Central memory CD8-positive, alpha-beta T cell (primary cell): ENCODE results near the gene CRYZL1.
"Not testable (repeated sequence)": the region's sequence is repeated elsewhere in the genome, so short reads cannot be mapped to it uniquely, and the experiment has no call there.

Experiments used
- ATAC-seq: fragments of 150-1000 bp; cut with Tn5 transposase; replicated peaks from 2 replicates; pipeline ENCODE4 v1.10.0; 2022; ENCODE audit warnings: mild to moderate bottlenecking, moderate FRiP score, moderate number of reproducible peaks; ENCODE audit not compliant: poor library complexity, severe bottlenecking; ENCODE audit errors: extremely low read depth
- DNase-seq, 2 donors: peaks; one replicate each; pipeline ENCODE4 v3.0.0; 2021; ENCODE audit warnings: low spot score in 2 of 2
- H3K27ac Mint-ChIP-seq: one replicate; pipeline ENCODE4 v1.8.0; 2022; ENCODE audit warnings: low read depth, mild to moderate bottlenecking, moderate library complexity, mixed read lengths
- H3K27me3 Mint-ChIP-seq: one replicate; pipeline ENCODE4 v1.8.0; 2022; ENCODE audit warnings: mixed read lengths
- H3K36me3 Mint-ChIP-seq: one replicate; pipeline ENCODE4 v1.8.0; 2022; ENCODE audit warnings: mild to moderate bottlenecking, moderate library complexity, mixed read lengths; ENCODE audit not compliant: insufficient read depth
- H3K4me1 Mint-ChIP-seq: one replicate; pipeline ENCODE4 v1.8.0; 2022; ENCODE audit warnings: mixed read lengths
- H3K4me3 Mint-ChIP-seq: one replicate; pipeline ENCODE4 v1.8.0; 2022; ENCODE audit warnings: mild to moderate bottlenecking, moderate library complexity, mixed read lengths
- H3K9me3 Mint-ChIP-seq: one replicate; pipeline ENCODE4 v1.8.0; 2022; ENCODE audit warnings: mixed read lengths

CRYZL1 gene

GRCh38 chr21:33642896-33643657 lies 1.5 kb upstream of the CRYZL1 start:
- Mint-ChIP-seq H3K9me3 (no peaks in the 10 kb centered on the region), H3K4me1 (peaks cover 19% of the 10 kb centered on the region), H3K36me3 (peaks cover 9% of the 10 kb centered on the region), H3K27me3 (peaks cover 10% of the 10 kb centered on the region), H3K27ac (no peak overlapping the region), H3K4me3 (peak overlapping the region; percentile 79)
- DNase-seq (no peak), ATAC-seq (no peak)

DNA sequence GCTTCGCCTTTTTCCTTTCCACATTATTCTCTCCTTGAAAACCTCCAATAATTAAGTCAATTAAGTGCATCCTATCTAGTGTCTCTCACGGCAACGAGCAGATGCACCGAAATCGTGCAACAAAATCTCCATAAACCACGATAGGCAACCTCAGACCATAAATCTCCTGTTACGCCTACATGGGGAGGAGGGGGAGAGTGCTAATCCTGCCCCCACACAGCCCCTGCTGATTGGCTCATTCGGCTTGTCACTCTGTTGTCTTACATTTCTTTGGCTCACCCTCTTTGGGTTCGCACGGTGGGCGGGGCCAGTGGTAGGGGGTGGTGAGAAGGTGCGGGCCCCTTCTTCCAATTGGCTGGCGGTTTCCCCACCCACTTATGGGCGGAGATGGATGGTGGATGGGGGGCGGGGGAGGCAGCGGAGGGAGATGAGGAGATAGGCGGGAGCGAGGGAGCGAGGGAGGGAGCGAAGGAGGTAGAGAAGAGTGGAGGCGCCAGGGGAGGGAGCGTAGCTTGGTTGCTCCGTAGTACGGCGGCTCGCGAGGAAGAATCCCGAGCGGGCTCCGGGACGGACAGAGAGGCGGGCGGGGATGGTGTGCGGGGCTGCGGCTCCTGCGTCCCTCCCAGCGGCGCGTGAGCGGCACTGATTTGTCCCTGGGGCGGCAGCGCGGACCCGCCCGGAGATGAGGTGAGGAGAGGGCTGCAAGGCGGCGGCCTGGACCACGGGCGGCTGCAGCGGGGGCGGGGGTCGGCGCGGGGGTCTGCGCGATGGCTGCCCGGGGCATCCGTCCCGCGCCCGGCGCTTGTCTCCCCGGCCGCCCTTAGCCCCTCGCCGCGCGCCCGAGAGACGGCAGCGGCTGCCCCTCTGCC lies 720 bp upstream of the CRYZL1 start, which contains the start of gene ITSN1:
Gene ITSN1 (plus strand): TSS at position 475 of the 869 bp plus-strand sequence. CDS start 76,328 bp downstream, outside the sequence.
- Mint-ChIP-seq H3K27ac (peak within 1 kb of the TSS; percentile 85), H3K4me3 (peak within 1 kb of the TSS; percentile 79), H3K27me3 (peaks cover 10% of the 10 kb centered on the region), H3K9me3 (no peaks in the 10 kb centered on the region), H3K4me1 (peaks cover 24% of the 10 kb centered on the region), H3K36me3 (peaks cover 9% of the 10 kb centered on the region)
- ATAC-seq (peak; percentile 93), DNase-seq (peak; percentile 98 to 99)

DNA sequence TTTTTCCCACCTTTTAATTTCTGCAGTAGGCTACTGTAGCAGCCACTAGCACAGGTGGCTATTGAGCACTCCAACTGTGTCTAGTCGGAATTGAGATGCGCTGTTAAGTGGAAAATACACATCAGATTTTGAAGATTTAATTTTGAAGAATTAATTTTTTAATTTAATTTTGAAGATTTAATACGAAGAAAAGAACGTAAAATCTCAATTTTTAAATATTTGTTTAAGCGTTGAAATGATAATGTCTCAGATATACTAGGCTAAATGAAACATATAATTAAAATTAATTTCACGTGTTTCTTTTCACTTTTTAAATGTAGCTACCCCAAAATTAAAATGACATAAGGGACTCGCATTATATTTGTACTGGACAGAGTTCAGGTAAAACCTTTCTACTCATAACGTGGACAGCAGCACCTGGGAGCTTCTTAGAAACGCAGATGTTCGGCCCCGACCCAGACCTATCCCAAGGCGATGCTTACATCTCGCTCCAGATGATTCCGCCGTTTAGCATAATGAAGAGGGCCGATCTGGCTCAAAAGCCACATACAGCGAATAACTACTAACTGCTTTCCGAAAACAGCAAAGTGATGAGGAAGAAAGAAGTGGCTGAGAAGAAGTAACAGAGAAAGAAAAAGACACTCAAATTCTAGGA lies 717 bp downstream of the CRYZL1 start:
- Mint-ChIP-seq H3K27me3 (peaks cover 10% of the 10 kb centered on the region), H3K4me3 (peak overlapping the region; percentile 79), H3K9me3 (no peaks in the 10 kb centered on the region), H3K27ac (peak overlapping the region; percentile 85), H3K4me1 (peaks cover 25% of the 10 kb centered on the region), H3K36me3 (peaks cover 9% of the 10 kb centered on the region)
- ATAC-seq (no peak), DNase-seq (no peak)

GRCh38 chr21:33634254-33634653 lies 7.3 kb downstream of the CRYZL1 start:
- Mint-ChIP-seq H3K27ac (no peak overlapping the region), H3K9me3 (no peaks in the 10 kb centered on the region), H3K4me1 (peaks cover 6% of the 10 kb centered on the region), H3K4me3 (no peak overlapping the region), H3K27me3 (no peaks in the 10 kb centered on the region), H3K36me3 (peaks cover 13% of the 10 kb centered on the region)
- DNase-seq: no peak
- ATAC-seq: no peak

DNA sequence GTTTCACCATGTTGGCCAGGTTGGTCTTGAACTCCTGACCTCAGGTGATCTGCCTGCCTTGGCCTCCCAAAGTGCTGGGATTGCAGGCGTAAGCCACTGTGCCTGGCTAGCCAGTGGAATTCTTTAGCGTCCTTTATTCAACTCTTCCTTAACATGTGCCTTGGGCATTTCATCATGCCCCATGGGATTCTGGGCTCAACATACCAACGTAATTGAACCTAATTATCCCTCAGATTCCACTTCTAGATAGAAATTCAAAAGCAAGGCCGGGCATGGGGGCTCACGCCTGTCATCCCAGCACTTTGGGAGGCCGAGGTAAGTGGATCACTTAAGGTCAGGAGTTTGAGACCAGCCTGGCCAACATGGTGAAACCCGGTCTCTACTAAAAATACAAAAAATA lies 15.4 kb downstream of the CRYZL1 start:
- H3K4me3 Mint-ChIP-seq, ATAC-seq, H3K9me3 Mint-ChIP-seq, H3K4me1 Mint-ChIP-seq, H3K27ac Mint-ChIP-seq, H3K27me3 Mint-ChIP-seq, DNase-seq: not testable (repeated sequence)
- peaks cover 32% of the 10 kb centered on the region for H3K36me3 Mint-ChIP-seq

DNA sequence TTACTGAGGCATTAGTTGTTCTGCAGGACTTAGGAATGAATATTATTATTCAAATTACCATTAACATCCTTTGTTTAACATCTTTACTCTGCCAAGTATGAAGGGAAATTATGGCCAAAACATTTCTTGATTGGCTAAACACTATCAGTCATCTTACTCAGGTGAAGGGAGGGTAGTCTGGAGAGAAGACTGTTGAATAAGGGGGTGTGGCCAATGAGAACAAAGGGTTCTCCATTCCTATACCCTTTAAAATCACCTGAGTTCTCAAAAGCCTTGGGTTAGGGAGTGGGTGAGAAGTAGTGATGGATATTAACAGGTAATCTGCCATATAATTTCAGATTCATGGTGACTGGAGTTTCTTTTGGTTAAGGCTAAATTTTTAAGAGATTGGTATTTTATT lies 19.3 kb downstream of the CRYZL1 start:
- Mint-ChIP-seq H3K36me3 (peaks cover 26% of the 10 kb centered on the region), H3K9me3 (no peaks in the 10 kb centered on the region), H3K4me1 (no peaks in the 10 kb centered on the region), H3K27ac (no peak overlapping the region), H3K27me3 (no peaks in the 10 kb centered on the region), H3K4me3 (no peak overlapping the region)
- ATAC-seq (no peak), DNase-seq (no peak)

DNA sequence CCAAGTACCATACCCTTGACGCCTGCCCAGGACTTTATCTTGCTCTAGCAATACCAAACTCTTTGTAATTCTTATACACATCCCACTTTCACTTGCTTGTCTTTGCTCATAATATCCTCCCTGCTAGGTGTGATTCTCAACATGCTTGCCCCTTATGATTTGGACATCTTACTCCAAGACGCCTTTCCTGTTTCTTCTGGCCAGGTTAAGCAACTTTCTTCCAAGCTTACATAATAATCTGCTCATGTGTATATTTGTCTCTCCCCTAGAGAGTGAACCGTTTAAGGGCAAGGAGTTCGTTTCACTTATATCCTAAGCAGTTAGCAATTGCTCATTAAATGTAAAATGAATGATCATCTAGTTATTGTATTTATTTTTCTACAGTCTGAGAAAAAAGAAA lies 21.8 kb downstream of the CRYZL1 start:
- Mint-ChIP-seq H3K27me3 (no peaks in the 10 kb centered on the region), H3K4me3 (no peak overlapping the region), H3K27ac (no peak overlapping the region), H3K36me3 (peaks cover 27% of the 10 kb centered on the region), H3K9me3 (no peaks in the 10 kb centered on the region), H3K4me1 (no peaks in the 10 kb centered on the region)
- ATAC-seq: no peak
- DNase-seq: no peak

DNA sequence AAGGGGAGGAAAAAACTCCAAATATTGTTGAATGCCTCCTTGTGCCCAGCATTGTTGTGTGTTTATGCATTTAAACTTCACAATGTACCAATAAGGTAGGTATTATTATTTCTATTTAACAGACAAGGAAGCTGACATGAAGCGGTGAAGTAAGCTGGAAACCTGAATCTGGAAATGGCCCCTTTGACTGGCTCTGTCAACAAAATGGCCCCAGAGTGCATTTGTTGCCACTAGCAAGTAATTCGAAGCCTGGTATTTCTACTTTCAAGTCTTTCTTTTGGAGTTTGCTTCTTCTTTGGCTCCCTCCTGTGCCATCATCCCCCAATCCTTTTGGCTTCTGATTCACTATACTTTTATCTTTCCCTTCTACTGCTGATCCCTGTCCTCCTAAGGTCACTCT lies 23.1 kb downstream of the CRYZL1 start:
- Mint-ChIP-seq H3K27ac (no peak overlapping the region), H3K9me3 (no peaks in the 10 kb centered on the region), H3K4me1 (no peaks in the 10 kb centered on the region), H3K36me3 (peaks cover 31% of the 10 kb centered on the region), H3K27me3 (no peaks in the 10 kb centered on the region), H3K4me3 (no peak overlapping the region)
- no peak for ATAC-seq
- no peak for DNase-seq

DNA sequence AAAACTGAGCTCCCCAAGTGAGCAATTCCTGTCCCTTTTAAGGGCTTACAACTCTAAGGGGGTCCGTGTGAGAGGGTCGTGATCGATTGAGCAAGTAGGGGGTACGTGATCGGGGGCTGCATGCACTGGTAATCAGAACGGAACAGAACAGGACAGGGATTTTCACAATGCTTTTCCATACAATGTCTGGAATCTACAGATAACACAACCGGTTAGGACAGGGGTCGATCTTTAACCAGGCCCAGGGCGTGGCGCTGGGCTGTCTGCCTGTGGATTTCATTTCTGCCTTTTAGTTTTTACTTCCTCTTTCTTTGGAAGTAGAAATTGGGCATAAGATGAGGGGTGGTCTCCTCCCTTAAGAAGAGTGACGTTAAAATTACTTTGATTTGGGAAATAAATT lies 24.0 kb downstream of the CRYZL1 start:
- not testable (repeated sequence) for H3K4me1 Mint-ChIP-seq, H3K27me3 Mint-ChIP-seq, H3K9me3 Mint-ChIP-seq, ATAC-seq, H3K4me3 Mint-ChIP-seq, H3K27ac Mint-ChIP-seq, DNase-seq
- peaks cover 34% of the 10 kb centered on the region for H3K36me3 Mint-ChIP-seq

- peak overlapping the region; percentile 61 for H3K27ac Mint-ChIP-seq
- H3K4me3 Mint-ChIP-seq: no peak overlapping the region
- no peaks in the 10 kb centered on the region for H3K27me3 Mint-ChIP-seq
- no peaks in the 10 kb centered on the region for H3K9me3 Mint-ChIP-seq
- DNase-seq (no peak), ATAC-seq (no peak)
- peaks cover 36% of the 10 kb centered on the region for H3K36me3 Mint-ChIP-seq
- no peaks in the 10 kb centered on the region for H3K4me1 Mint-ChIP-seq
Observed at GRCh38 chr21:33611006-33611744, 30.4 kb downstream of the CRYZL1 start.

DNA sequence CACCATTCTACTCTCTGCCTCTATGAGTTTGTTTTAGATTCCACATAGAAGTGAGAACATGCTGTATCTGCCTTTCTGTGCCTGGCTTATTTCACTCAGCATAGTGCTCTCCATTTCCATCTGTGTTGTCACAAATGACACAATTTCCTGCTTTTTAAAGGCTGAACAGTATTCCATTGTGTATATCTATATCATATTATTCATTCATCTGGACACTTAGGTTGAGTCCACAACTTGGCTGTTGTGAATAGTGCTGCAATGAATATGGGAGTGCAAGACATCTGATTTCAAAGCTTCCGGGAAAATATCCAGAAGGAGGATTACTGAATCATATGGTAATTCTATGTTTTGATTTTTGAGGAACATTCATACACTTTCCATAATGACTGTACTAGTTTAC lies 33.0 kb downstream of the CRYZL1 start:
- Mint-ChIP-seq H3K27ac (no peak overlapping the region), H3K36me3 (peaks cover 33% of the 10 kb centered on the region)
- DNase-seq: no peak

GRCh38 chr21:33598051-33598450 lies 43.5 kb downstream of the CRYZL1 start:
- ATAC-seq: no peak

More for the DNA sequence above, 33.0 kb downstream of the CRYZL1 start:
- H3K9me3 Mint-ChIP-seq: no peaks in the 10 kb centered on the region
- no peak overlapping the region for H3K4me3 Mint-ChIP-seq
- H3K27me3 Mint-ChIP-seq: no peaks in the 10 kb centered on the region
- no peak for ATAC-seq
- H3K4me1 Mint-ChIP-seq: no peaks in the 10 kb centered on the region

More at GRCh38 chr21:33598051-33598450, 43.5 kb downstream of the CRYZL1 start:
- no peaks in the 10 kb centered on the region for H3K4me1 Mint-ChIP-seq
- H3K36me3 Mint-ChIP-seq: peaks cover 47% of the 10 kb centered on the region
- H3K27ac Mint-ChIP-seq: no peak overlapping the region
- H3K27me3 Mint-ChIP-seq: no peaks in the 10 kb centered on the region
- no peak overlapping the region for H3K4me3 Mint-ChIP-seq
- no peak for DNase-seq
- H3K9me3 Mint-ChIP-seq: no peaks in the 10 kb centered on the region
